Measurements from ENCODE around the gene PRR15. TPM values are rescaled to one million over a fixed set of nuclear protein-coding genes. Genes with fewer than 3 reads are reported as not detected.

PRR15 gene
- polyA plus RNA-seq, 3 donors, result 1.1 to 3.3 (median 1.6) TPM

GRCh38 chr7:29565634-29565981 lies 2.0 kb downstream of the PRR15 start:
- H3K27ac ChIP-seq (ENCODE audit: low read depth, low read length), result no peak overlapping the region
- WGBS, 3 donors, result 22 to 73% (median 32%) methylated on average over 13 of the region's 13 CpGs

- no peak overlapping the region for H3K27ac ChIP-seq (ENCODE audit: low read depth, low read length)
- 4 to 55% (median 15%) methylated on average over 56 of the region's 56 CpGs for WGBS, 3 donors
Measured at GRCh38 chr7:29565982-29566746, 2.5 kb downstream of the PRR15 start.

- WGBS, 3 donors, result 57 to 91% (median 90%) methylated on average over 2 of the region's 2 CpGs
- no peak overlapping the region for H3K27ac ChIP-seq (ENCODE audit: low read depth, low read length)
Measured at GRCh38 chr7:29567174-29567573, 3.5 kb downstream of the PRR15 start.

- 47 to 60% (median 52%) methylated on average over 6 of the region's 6 CpGs for WGBS, 3 donors
- H3K27ac ChIP-seq (ENCODE audit: low read depth, low read length), result no peak overlapping the region
Measured at GRCh38 chr7:29569648-29570047, 6.0 kb downstream of the PRR15 start.

GRCh38 chr7:29572558-29572957 lies 8.9 kb downstream of the PRR15 start:
- 92 to 97% (median 93%) methylated on average over 2 of the region's 2 CpGs for WGBS, 3 donors
- H3K27ac ChIP-seq (ENCODE audit: low read depth, low read length), result no peak overlapping the region

GRCh38 chr7:29573567-29573966 lies 9.9 kb downstream of the PRR15 start:
- 65 to 69% (median 65%) methylated on average over 3 of the region's 3 CpGs for WGBS, 3 donors
- H3K27ac ChIP-seq (ENCODE audit: low read depth, low read length), result no peak overlapping the region

GRCh38 chr7:29574659-29575058 lies 11.0 kb downstream of the PRR15 start:
- 53 to 87% (median 57%) methylated on average over 3 of the region's 3 CpGs for WGBS, 3 donors
- no peak overlapping the region for H3K27ac ChIP-seq (ENCODE audit: low read depth, low read length)

GRCh38 chr7:29587195-29587808 lies 23.7 kb downstream of the PRR15 start:
- no peak overlapping the region for H3K27ac ChIP-seq (ENCODE audit: low read depth, low read length)
- WGBS, 3 donors, result 76 to 88% (median 83%) methylated on average over 3 of the region's 3 CpGs

- no peak overlapping the region for H3K27ac ChIP-seq (ENCODE audit: low read depth, low read length)
- WGBS, 3 donors, result 66 to 79% (median 79%) methylated on average over 2 of the region's 2 CpGs
Measured at GRCh38 chr7:29588212-29588611, 24.6 kb downstream of the PRR15 start.

GRCh38 chr7:29588900-29589696 lies 25.5 kb downstream of the PRR15 start:
- WGBS, 3 donors, result 48 to 65% (median 52%) methylated on average over 8 of the region's 8 CpGs
- no peak overlapping the region for H3K27ac ChIP-seq (ENCODE audit: low read depth, low read length)

GRCh38 chr7:29592866-29593265 lies 29.2 kb downstream of the PRR15 start:
- no peak overlapping the region for H3K27ac ChIP-seq (ENCODE audit: low read depth, low read length)
- 76 to 91% (median 88%) methylated on average over 2 of the region's 2 CpGs for WGBS, 3 donors

GRCh38 chr7:29593459-29593858 lies 29.8 kb downstream of the PRR15 start:
- H3K27ac ChIP-seq (ENCODE audit: low read depth, low read length), result no peak overlapping the region

- 63 to 72% (median 64%) methylated on average over 3 of the region's 3 CpGs for WGBS, 3 donors
- H3K27ac ChIP-seq (ENCODE audit: low read depth, low read length), result no peak overlapping the region
Measured at GRCh38 chr7:29596593-29597178, 33.1 kb downstream of the PRR15 start.

GRCh38 chr7:29597266-29597665 lies 33.6 kb downstream of the PRR15 start:
- 91 to 95% (median 92%) methylated on average over 2 of the region's 2 CpGs for WGBS, 3 donors
- H3K27ac ChIP-seq (ENCODE audit: low read depth, low read length), result no peak overlapping the region

- 84 to 93% (median 89%) methylated on average over 3 of the region's 3 CpGs for WGBS, 3 donors
- H3K27ac ChIP-seq (ENCODE audit: low read depth, low read length), result no peak overlapping the region
Measured at GRCh38 chr7:29598137-29598536, 34.5 kb downstream of the PRR15 start.

GRCh38 chr7:29598613-29599012 lies 35.0 kb downstream of the PRR15 start:
- WGBS, 3 donors, result 39 to 64% (median 59%) methylated on average over 8 of the region's 8 CpGs

GRCh38 chr7:29599026-29599425 lies 35.4 kb downstream of the PRR15 start:
- 84 to 94% (median 93%) methylated on average over 2 of the region's 2 CpGs for WGBS, 3 donors
- no peak overlapping the region for H3K27ac ChIP-seq (ENCODE audit: low read depth, low read length)

More at GRCh38 chr7:29598613-29599012, 35.0 kb downstream of the PRR15 start:
- H3K27ac ChIP-seq (ENCODE audit: low read depth, low read length), result no peak overlapping the region

GRCh38 chr7:29600661-29601060 lies 37.0 kb downstream of the PRR15 start:
- WGBS, 3 donors, result 87 to 94% (median 93%) methylated on average over 4 of the region's 4 CpGs

GRCh38 chr7:29604052-29604451 lies 40.4 kb downstream of the PRR15 start:
- 95 to 99% (median 96%) methylated on average over 3 of the region's 3 CpGs for WGBS, 3 donors

More at GRCh38 chr7:29600661-29601060, 37.0 kb downstream of the PRR15 start:
- H3K27ac ChIP-seq (ENCODE audit: low read depth, low read length), result no peak overlapping the region

More at GRCh38 chr7:29604052-29604451, 40.4 kb downstream of the PRR15 start:
- H3K27ac ChIP-seq (ENCODE audit: low read depth, low read length), result no peak overlapping the region
